Measurements from ENCODE around the gene ACOT11. TPM values are rescaled to one million over a fixed set of nuclear protein-coding genes. Genes with fewer than 3 reads are reported as not detected.
"Not testable (repeated sequence)": the region's sequence is repeated elsewhere in the genome, so short reads cannot be mapped to it uniquely, and the experiment has no call there.

The ACOT11 gene
- total RNA-seq, 1 experiment from 2014 or later: 1.9 TPM

- TF ChIP-seq REST (IDR thresholded peaks at IDR 0.05; ENCODE audit: insufficient read depth in 1 of 2, low read depth in 2 of 2, low read length in 1 of 2): no peak
- no peak for TF ChIP-seq TCF7L2 (IDR thresholded peaks at IDR 0.05; ENCODE audit: low read depth, low read length)
- no peak for TF ChIP-seq SIN3A (IDR thresholded peaks at IDR 0.05; ENCODE audit: borderline replicate concordance, insufficient read depth, low read depth, low read length)
- TF ChIP-seq POLR2AphosphoS5 (IDR thresholded peaks at IDR 0.05; ENCODE audit: low read depth, low read length): no peak
- TF ChIP-seq CTCF (IDR thresholded peaks at IDR 0.05): no peak
- no peak overlapping the region for H3K27ac ChIP-seq (ENCODE audit: low read length)
- intact Hi-C loops (cut with micrococcal nuclease; ENCODE audit: unreplicated experiment) (no loop called here), in situ Hi-C loops (cut with HindIII; ENCODE audit: low pct_unique_long_range_greater_than_20kb, low sequenced_read_pairs) (no loop called here)
- POLR2A ChIA-PET: no interaction called here
- 0 out of 2 replicates have a peak, but pooled peaks have one; percentile 55 for ATAC-seq
- BruUV-seq (replicated peaks): no TSS peak
- DNase-seq (ENCODE audit: low read depth, low spot score): no peak
- CTCF ChIA-PET: no interaction called here
- H3K4me1 ChIP-seq (ENCODE audit: control insufficient read depth, insufficient read depth, low read length): no peaks in the 10 kb centered on the region
- no peak overlapping the region for H3K4me3 ChIP-seq (ENCODE audit: low read depth in 2 of 2, low read length in 2 of 2)
- no peaks in the 10 kb centered on the region for H3K9me3 ChIP-seq (ENCODE audit: control insufficient read depth, insufficient read depth, low read depth, low read length)
- H3K36me3 ChIP-seq (ENCODE audit: control insufficient read depth, insufficient read depth, low read length): no peaks in the 10 kb centered on the region
- 0 out of 2 replicates have a peak, but pooled peaks cover under 1% of the 10 kb centered on the region for H3K27me3 ChIP-seq (ENCODE audit: control insufficient read depth, insufficient read depth, low read length)
Measured at GRCh38 chr1:54507033-54507870, 40.8 kb upstream of the ACOT11 start.

- intact Hi-C loops (cut with micrococcal nuclease; ENCODE audit: unreplicated experiment) (no loop called here), in situ Hi-C loops (cut with HindIII; ENCODE audit: low pct_unique_long_range_greater_than_20kb, low sequenced_read_pairs) (no loop called here)
- ChIA-PET CTCF (no interaction called here), POLR2A (no interaction called here)
- DNase-seq (ENCODE audit: low read depth, low spot score): no peak
- TF ChIP-seq CTCF (IDR thresholded peaks at IDR 0.05) (no peak), TCF7L2 (IDR thresholded peaks at IDR 0.05; ENCODE audit: low read depth, low read length) (no peak), SIN3A (IDR thresholded peaks at IDR 0.05; ENCODE audit: borderline replicate concordance, insufficient read depth, low read depth, low read length) (no peak), POLR2AphosphoS5 (IDR thresholded peaks at IDR 0.05; ENCODE audit: low read depth, low read length) (no peak), REST (IDR thresholded peaks at IDR 0.05; ENCODE audit: insufficient read depth in 1 of 2, low read depth in 2 of 2, low read length in 1 of 2) (no peak)
- no peaks in the 10 kb centered on the region for H3K36me3 ChIP-seq (ENCODE audit: control insufficient read depth, insufficient read depth, low read length)
- no peak overlapping the region for H3K27ac ChIP-seq (ENCODE audit: low read length)
- no peak overlapping the region for H3K4me3 ChIP-seq (ENCODE audit: low read depth in 2 of 2, low read length in 2 of 2)
- H3K9me3 ChIP-seq (ENCODE audit: control insufficient read depth, insufficient read depth, low read depth, low read length): no peaks in the 10 kb centered on the region
- no peak for ATAC-seq
- no peaks in the 10 kb centered on the region for H3K4me1 ChIP-seq (ENCODE audit: control insufficient read depth, insufficient read depth, low read length)
- no peaks in the 10 kb centered on the region for H3K27me3 ChIP-seq (ENCODE audit: control insufficient read depth, insufficient read depth, low read length)
- no TSS peak for BruUV-seq (replicated peaks)
Measured at GRCh38 chr1:54510715-54511270, 37.2 kb upstream of the ACOT11 start.

GRCh38 chr1:54513921-54514580 lies 34.0 kb upstream of the ACOT11 start:
- in situ Hi-C loops (cut with HindIII; ENCODE audit: low pct_unique_long_range_greater_than_20kb, low sequenced_read_pairs); ATAC-seq; CTCF ChIA-PET: not testable (repeated sequence)

More at GRCh38 chr1:54513921-54514580, 34.0 kb upstream of the ACOT11 start:
- H3K4me1 ChIP-seq (ENCODE audit: control insufficient read depth, insufficient read depth, low read length); H3K9me3 ChIP-seq (ENCODE audit: control insufficient read depth, insufficient read depth, low read depth, low read length); intact Hi-C loops (cut with micrococcal nuclease; ENCODE audit: unreplicated experiment); H3K27ac ChIP-seq (ENCODE audit: low read length); H3K36me3 ChIP-seq (ENCODE audit: control insufficient read depth, insufficient read depth, low read length); H3K4me3 ChIP-seq (ENCODE audit: low read depth in 2 of 2, low read length in 2 of 2); BruUV-seq (replicated peaks); DNase-seq (ENCODE audit: low read depth, low spot score); H3K27me3 ChIP-seq (ENCODE audit: control insufficient read depth, insufficient read depth, low read length); POLR2A ChIA-PET: not testable (repeated sequence)
